HepG2 (cell line): Measurements from ENCODE around the gene HSPA1A. TPM values are rescaled to one million over a fixed set of nuclear protein-coding genes. Genes with fewer than 3 reads are reported as not detected.

ENCODE experiments used
- ATRX ChIP-seq: sonication (generic); formaldehyde crosslinking; IDR thresholded peaks from 2 replicates; pipeline ENCODE4 v1.4.0; 2020; ENCODE audit warnings: missing genetic modification reagents, borderline replicate concordance
- BORCS8-MEF2B ChIP-seq: sonication (generic); formaldehyde crosslinking; IDR thresholded peaks from 2 replicates; pipeline ENCODE4 v1.8.0; 2022; ENCODE audit warnings: mild to moderate bottlenecking, missing genetic modification reagents
- CREM ChIP-seq, 2 experiments: sonication (generic) in 1 of 2; formaldehyde crosslinking in 1 of 2; IDR thresholded peaks; 2 replicates each; pipeline versions ENCODE4 v1.4.0 to v1.6.1; 2016 to 2020; ENCODE audit warnings: antibody characterized with exemption in 1 of 2, mild to moderate bottlenecking in 1 of 2, missing genetic modification reagents in 1 of 2
- EZH2 ChIP-seq: conservative IDR thresholded peaks from 2 replicates; pipeline ENCODE4 v1.6.1; 2012; ENCODE audit warnings: mild to moderate bottlenecking, low read depth, low read length, moderate library complexity
- FOXK2 ChIP-seq: fragments of 450-650 bp; IDR thresholded peaks from 2 replicates; pipeline ENCODE4 v1.6.1; 2016
- GATAD2A ChIP-seq: IDR thresholded peaks from 2 replicates; pipeline ENCODE4 v1.6.1; 2016
- KLF11 ChIP-seq: IDR thresholded peaks from 2 replicates; pipeline ENCODE4 v1.6.1; 2016; ENCODE audit warnings: missing compliant biosample characterization
- KMT2A ChIP-seq: sonication (generic); formaldehyde crosslinking; IDR thresholded peaks from 2 replicates; pipeline ENCODE4 v1.4.0; 2020; ENCODE audit warnings: missing genetic modification reagents
- MED13 ChIP-seq: sonication (generic); formaldehyde crosslinking; IDR thresholded peaks from 2 replicates; pipeline ENCODE4 v1.5.0; 2020; ENCODE audit warnings: missing genetic modification reagents
- MZF1 ChIP-seq: sonication (generic); formaldehyde crosslinking; IDR thresholded peaks from 2 replicates; pipeline ENCODE4 v1.8.1; 2023; ENCODE audit warnings: mild to moderate bottlenecking, missing genetic modification reagents, borderline replicate concordance
- NONO ChIP-seq, 2 experiments: fragments of 450-650 bp in 1 of 2; sonication (generic) in 1 of 2; formaldehyde crosslinking in 1 of 2; IDR thresholded peaks in 1 of 2; conservative IDR thresholded peaks in 1 of 2; 2 replicates each; pipeline versions ENCODE4 v1.6.1 to v1.8.0; 2017 to 2022; ENCODE audit warnings: mild to moderate bottlenecking in 1 of 2, missing genetic modification reagents in 1 of 2, moderate library complexity in 1 of 2
- SOX5 ChIP-seq: IDR thresholded peaks from 2 replicates; pipeline ENCODE4 v1.6.1; 2016; ENCODE audit warnings: borderline replicate concordance
- SP140L ChIP-seq: sonication (generic); formaldehyde crosslinking; IDR thresholded peaks from 2 replicates; pipeline ENCODE4 v1.4.0; 2020; ENCODE audit warnings: missing genetic modification reagents, borderline replicate concordance
- ZFP90 ChIP-seq: sonication (generic); formaldehyde crosslinking; IDR thresholded peaks from 2 replicates; pipeline ENCODE4 v1.8.0; 2022; ENCODE audit warnings: missing genetic modification reagents, mild to moderate bottlenecking, inconsistent platforms, borderline replicate concordance
- ZKSCAN8 ChIP-seq: IDR thresholded peaks from 2 replicates; pipeline ENCODE4 v1.6.1; 2016; ENCODE audit warnings: borderline replicate concordance, missing genetic modification reagents, missing compliant biosample characterization
- ZNF564 ChIP-seq: sonication (generic); formaldehyde crosslinking; IDR thresholded peaks from 2 replicates; pipeline ENCODE4 v1.8.1; 2023; ENCODE audit warnings: mild to moderate bottlenecking, missing genetic modification reagents
- ZSCAN21 ChIP-seq: sonication (generic); formaldehyde crosslinking; IDR thresholded peaks from 2 replicates; pipeline ENCODE4 v1.8.0; 2022; ENCODE audit warnings: mild to moderate bottlenecking, missing genetic modification reagents, moderate library complexity, borderline replicate concordance
- polyA plus RNA-seq, 8 experiments: library from polyadenylated mRNA; depleted of rRNA in 3 of 8; stranded (reverse) in 7 of 8; unstranded in 1 of 8; fragments of >200 nt; fragmentation: Illumina TruSeq in 4 of 8; extraction: Trizol in 4 of 8; gene quantifications; 2 replicates each; pipeline versions ENCODE4 v1.2.1 to v1.2.3, GENCODE V29; 2011 to 2016; ENCODE audit warnings: low read depth in 4 of 8, missing spikeins in 1 of 8, mixed read lengths in 1 of 8; ENCODE audit not compliant: insufficient read depth in 1 of 8
- total RNA-seq, 5 experiments: library from RNA; depleted of rRNA; stranded (reverse); fragments of >200 nt; fragmentation: Illumina TruSeq; extraction: Trizol; gene quantifications; 2 replicates each; pipeline ENCODE4 v1.2.3, GENCODE V29; 2016; ENCODE audit warnings: low read depth in 1 of 5
- TF ChIP-seq, protein P1 (sequence below): sonication (generic); formaldehyde crosslinking; IDR thresholded peaks from 2 replicates; pipeline ENCODE4 v1.8.0; 2022; ENCODE audit warnings: missing genetic modification reagents, mild to moderate bottlenecking, moderate library complexity, borderline replicate concordance
- TF ChIP-seq, protein P2 (sequence below): sonication (generic); formaldehyde crosslinking; conservative IDR thresholded peaks from 2 replicates; pipeline ENCODE4 v1.8.0; 2022; ENCODE audit warnings: missing genetic modification reagents
- TF ChIP-seq, protein P3 (sequence below): sonication (generic); formaldehyde crosslinking; IDR thresholded peaks from 2 replicates; pipeline ENCODE4 v1.5.0; 2020; ENCODE audit warnings: missing genetic modification reagents, mild to moderate bottlenecking, borderline replicate concordance
- TF ChIP-seq, protein P4 (sequence below): sonication (generic); formaldehyde crosslinking; IDR thresholded peaks from 2 replicates; pipeline ENCODE4 v1.4.0; 2020; ENCODE audit warnings: mild to moderate bottlenecking, low read depth, missing genetic modification reagents
- TF ChIP-seq, protein P5 (sequence below): sonication (generic); formaldehyde crosslinking; IDR thresholded peaks from 2 replicates; pipeline ENCODE4 v1.4.0; 2020; ENCODE audit warnings: missing genetic modification reagents

Gene HSPA1A
- total and polyA plus RNA-seq, 2 of the 13 experiments (the other 11 are each of a cell fraction or from before 2014, with no cell fraction given) = 44.5 to 85.0 TPM

DNA sequence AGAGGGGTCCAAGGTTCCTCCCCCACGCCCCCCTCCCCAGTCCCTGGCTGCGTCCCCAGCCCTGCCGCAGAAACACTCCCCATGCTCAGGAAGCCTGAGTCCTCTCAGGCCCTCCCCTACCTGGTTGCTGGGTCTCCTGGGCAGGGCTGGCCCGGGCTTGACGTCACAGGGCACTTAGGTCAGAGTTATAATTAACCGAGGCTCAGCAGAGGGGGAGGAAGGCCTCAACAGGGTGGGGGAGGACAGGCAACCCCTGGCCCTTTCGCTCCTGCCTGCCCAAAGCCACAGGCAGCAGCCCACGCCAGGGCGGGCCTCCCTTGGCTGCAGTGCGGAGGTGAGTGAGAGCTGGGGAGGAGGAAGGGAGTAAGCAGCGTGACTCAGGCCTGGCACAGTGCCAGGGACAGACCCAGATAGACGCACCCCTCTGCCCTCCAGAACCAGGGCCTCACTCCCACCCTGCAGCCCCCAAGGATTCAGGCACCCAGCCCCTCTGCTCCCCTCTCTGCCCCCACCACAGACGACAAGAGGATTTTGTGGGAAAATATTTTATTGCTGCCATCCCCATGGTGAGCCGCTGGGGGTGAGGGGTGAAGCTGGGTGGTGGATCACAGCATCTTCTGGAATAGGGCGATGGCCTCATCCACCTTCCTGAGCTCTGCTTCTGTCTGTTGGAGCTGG is 38.2 kb upstream of the HSPA1A start, which contains the start of gene VWA7 (continued):
- TF ChIP-seq, protein P1, sequence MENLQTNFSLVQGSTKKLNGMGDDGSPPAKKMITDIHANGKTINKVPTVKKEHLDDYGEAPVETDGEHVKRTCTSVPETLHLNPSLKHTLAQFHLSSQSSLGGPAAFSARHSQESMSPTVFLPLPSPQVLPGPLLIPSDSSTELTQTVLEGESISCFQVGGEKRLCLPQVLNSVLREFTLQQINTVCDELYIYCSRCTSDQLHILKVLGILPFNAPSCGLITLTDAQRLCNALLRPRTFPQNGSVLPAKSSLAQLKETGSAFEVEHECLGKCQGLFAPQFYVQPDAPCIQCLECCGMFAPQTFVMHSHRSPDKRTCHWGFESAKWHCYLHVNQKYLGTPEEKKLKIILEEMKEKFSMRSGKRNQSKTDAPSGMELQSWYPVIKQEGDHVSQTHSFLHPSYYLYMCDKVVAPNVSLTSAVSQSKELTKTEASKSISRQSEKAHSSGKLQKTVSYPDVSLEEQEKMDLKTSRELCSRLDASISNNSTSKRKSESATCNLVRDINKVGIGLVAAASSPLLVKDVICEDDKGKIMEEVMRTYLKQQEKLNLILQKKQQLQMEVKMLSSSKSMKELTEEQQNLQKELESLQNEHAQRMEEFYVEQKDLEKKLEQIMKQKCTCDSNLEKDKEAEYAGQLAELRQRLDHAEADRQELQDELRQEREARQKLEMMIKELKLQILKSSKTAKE = no peak; the same call in 1 of the 2 replicates
- TF ChIP-seq MED13 = no peak
- peak; percentile 78 for TF ChIP-seq GATAD2A
- TF ChIP-seq ZFP90 (CRISPR knock-in tag) = peak; percentile 21; the same call in 1 of the 2 replicates
- TF ChIP-seq, protein P2, sequence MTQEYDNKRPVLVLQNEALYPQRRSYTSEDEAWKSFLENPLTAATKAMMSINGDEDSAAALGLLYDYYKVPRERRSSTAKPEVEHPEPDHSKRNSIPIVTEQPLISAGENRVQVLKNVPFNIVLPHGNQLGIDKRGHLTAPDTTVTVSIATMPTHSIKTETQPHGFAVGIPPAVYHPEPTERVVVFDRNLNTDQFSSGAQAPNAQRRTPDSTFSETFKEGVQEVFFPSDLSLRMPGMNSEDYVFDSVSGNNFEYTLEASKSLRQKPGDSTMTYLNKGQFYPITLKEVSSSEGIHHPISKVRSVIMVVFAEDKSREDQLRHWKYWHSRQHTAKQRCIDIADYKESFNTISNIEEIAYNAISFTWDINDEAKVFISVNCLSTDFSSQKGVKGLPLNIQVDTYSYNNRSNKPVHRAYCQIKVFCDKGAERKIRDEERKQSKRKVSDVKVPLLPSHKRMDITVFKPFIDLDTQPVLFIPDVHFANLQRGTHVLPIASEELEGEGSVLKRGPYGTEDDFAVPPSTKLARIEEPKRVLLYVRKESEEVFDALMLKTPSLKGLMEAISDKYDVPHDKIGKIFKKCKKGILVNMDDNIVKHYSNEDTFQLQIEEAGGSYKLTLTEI = no peak
- no peak for TF ChIP-seq BORCS8-MEF2B (CRISPR knock-in tag)
- TF ChIP-seq ATRX = no peak; the same call in 1 of the 2 replicates
- no peak for TF ChIP-seq NONO (IDR thresholded peaks at IDR 0.05)
- TF ChIP-seq NONO (CRISPR knock-in tag; conservative IDR thresholded peaks at IDR 0.05) = peak; percentile 93
- TF ChIP-seq, protein P3, sequence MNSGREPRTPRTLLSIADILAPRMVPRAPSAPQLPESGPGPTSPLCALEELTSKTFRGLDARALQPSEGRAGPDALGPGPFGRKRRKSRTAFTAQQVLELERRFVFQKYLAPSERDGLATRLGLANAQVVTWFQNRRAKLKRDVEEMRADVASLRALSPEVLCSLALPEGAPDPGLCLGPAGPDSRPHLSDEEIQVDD (CRISPR knock-in tag) = 0 out of 2 replicates have a peak, but pooled peaks have one; percentile 53
- peak; percentile 48; the same call in 1 of the 2 replicates for TF ChIP-seq ZKSCAN8 (CRISPR knock-in tag)
- 0 out of 2 replicates have a peak, but pooled peaks have one; percentile 34 for TF ChIP-seq KMT2A (CRISPR knock-in tag)
- TF ChIP-seq KLF11 (CRISPR knock-in tag) = no peak; the same call in 1 of the 2 replicates
- peak; percentile 87; the same call in 1 of the 2 replicates for TF ChIP-seq CREM (IDR thresholded peaks at IDR 0.05)
- TF ChIP-seq CREM (CRISPR knock-in tag; IDR thresholded peaks at IDR 0.05) = no peak; the same call in 1 of the 2 replicates
- no peak for TF ChIP-seq FOXK2
- TF ChIP-seq SP140L = no peak
- TF ChIP-seq, protein P4, sequence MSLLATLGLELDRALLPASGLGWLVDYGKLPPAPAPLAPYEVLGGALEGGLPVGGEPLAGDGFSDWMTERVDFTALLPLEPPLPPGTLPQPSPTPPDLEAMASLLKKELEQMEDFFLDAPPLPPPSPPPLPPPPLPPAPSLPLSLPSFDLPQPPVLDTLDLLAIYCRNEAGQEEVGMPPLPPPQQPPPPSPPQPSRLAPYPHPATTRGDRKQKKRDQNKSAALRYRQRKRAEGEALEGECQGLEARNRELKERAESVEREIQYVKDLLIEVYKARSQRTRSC (CRISPR knock-in tag) = no peak
- TF ChIP-seq EZH2 = no peak
- TF ChIP-seq ZSCAN21 (CRISPR knock-in tag) = peak; percentile 35; the same call in 1 of the 2 replicates
- 0 out of 2 replicates have a peak, but pooled peaks have one; percentile 22 for TF ChIP-seq ZNF564 (CRISPR knock-in tag)
- 0 out of 2 replicates have a peak, but pooled peaks have one; percentile 41 for TF ChIP-seq SOX5 (CRISPR knock-in tag)
- TF ChIP-seq MZF1 (CRISPR knock-in tag) = no peak
- TF ChIP-seq, protein P5, sequence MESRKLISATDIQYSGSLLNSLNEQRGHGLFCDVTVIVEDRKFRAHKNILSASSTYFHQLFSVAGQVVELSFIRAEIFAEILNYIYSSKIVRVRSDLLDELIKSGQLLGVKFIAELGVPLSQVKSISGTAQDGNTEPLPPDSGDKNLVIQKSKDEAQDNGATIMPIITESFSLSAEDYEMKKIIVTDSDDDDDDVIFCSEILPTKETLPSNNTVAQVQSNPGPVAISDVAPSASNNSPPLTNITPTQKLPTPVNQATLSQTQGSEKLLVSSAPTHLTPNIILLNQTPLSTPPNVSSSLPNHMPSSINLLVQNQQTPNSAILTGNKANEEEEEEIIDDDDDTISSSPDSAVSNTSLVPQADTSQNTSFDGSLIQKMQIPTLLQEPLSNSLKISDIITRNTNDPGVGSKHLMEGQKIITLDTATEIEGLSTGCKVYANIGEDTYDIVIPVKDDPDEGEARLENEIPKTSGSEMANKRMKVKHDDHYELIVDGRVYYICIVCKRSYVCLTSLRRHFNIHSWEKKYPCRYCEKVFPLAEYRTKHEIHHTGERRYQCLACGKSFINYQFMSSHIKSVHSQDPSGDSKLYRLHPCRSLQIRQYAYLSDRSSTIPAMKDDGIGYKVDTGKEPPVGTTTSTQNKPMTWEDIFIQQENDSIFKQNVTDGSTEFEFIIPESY = 0 out of 2 replicates have a peak, but pooled peaks have one; percentile 18
